ENCODE measurements around the gene COL6A2.

DNA sequence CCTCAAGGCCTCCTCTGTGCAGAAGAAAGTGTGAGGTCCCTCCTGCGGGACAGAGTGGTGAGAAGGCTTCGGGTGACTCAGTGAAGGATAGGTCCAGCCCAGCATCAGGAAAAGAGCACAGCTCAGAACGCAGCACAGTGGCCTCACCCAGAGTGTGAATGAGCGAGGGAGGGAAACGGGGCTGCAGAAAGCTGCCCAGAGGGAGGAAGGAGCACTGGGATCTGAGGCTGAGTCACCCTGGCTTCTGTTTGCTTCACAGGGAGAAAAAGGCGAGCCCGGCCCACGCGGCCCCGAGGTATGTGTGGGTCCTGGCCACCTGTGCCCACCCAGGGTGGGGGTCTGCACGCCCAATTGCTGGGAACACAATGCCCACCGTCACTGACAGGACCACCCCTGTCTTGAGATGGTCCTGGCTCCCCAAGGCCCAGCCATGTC lies 24.3 kb downstream of the COL6A2 start:
- TF ChIP-seq, protein P1, sequence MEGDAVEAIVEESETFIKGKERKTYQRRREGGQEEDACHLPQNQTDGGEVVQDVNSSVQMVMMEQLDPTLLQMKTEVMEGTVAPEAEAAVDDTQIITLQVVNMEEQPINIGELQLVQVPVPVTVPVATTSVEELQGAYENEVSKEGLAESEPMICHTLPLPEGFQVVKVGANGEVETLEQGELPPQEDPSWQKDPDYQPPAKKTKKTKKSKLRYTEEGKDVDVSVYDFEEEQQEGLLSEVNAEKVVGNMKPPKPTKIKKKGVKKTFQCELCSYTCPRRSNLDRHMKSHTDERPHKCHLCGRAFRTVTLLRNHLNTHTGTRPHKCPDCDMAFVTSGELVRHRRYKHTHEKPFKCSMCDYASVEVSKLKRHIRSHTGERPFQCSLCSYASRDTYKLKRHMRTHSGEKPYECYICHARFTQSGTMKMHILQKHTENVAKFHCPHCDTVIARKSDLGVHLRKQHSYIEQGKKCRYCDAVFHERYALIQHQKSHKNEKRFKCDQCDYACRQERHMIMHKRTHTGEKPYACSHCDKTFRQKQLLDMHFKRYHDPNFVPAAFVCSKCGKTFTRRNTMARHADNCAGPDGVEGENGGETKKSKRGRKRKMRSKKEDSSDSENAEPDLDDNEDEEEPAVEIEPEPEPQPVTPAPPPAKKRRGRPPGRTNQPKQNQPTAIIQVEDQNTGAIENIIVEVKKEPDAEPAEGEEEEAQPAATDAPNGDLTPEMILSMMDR (IDR thresholded peaks at IDR 0.05): no peak
- no peak for TF ChIP-seq EZH2 (IDR thresholded peaks at IDR 0.05; ENCODE audit: borderline replicate concordance, insufficient read depth, low read depth, low read length, poor library complexity, severe bottlenecking)

All from B cell (primary cell).